Retinal pigment epithelial cell (primary cell): Measurements from ENCODE around the gene EBPL.

Experiments used
- DNase-seq: peaks from one replicate; pipeline ENCODE4 v3.0.0-alpha.2; 2010; ENCODE audit warnings: low read depth
- H3K4me3 ChIP-seq: 2 replicates; pipeline ENCODE4 v1.5.1; 2011; ENCODE audit warnings: mild to moderate bottlenecking, low read length, control low read depth, moderate library complexity
- TF ChIP-seq, protein P1 (sequence below): conservative IDR thresholded peaks from 2 replicates; pipeline ENCODE4 v1.5.1; 2011; ENCODE audit warnings: low read depth, low read length, control low read depth, inconsistent platforms

The EBPL gene

GRCh38 chr13:49654011-49654410, 37.3 kb downstream of the EBPL start:
- no peak for DNase-seq
- TF ChIP-seq, protein P1, sequence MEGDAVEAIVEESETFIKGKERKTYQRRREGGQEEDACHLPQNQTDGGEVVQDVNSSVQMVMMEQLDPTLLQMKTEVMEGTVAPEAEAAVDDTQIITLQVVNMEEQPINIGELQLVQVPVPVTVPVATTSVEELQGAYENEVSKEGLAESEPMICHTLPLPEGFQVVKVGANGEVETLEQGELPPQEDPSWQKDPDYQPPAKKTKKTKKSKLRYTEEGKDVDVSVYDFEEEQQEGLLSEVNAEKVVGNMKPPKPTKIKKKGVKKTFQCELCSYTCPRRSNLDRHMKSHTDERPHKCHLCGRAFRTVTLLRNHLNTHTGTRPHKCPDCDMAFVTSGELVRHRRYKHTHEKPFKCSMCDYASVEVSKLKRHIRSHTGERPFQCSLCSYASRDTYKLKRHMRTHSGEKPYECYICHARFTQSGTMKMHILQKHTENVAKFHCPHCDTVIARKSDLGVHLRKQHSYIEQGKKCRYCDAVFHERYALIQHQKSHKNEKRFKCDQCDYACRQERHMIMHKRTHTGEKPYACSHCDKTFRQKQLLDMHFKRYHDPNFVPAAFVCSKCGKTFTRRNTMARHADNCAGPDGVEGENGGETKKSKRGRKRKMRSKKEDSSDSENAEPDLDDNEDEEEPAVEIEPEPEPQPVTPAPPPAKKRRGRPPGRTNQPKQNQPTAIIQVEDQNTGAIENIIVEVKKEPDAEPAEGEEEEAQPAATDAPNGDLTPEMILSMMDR = no peak
- no peak overlapping the region for H3K4me3 ChIP-seq

GRCh38 chr13:49653478-49653877, 37.8 kb downstream of the EBPL start:
- TF ChIP-seq, protein P1 = no peak
- no peak overlapping the region for H3K4me3 ChIP-seq
- no peak for DNase-seq

DNA sequence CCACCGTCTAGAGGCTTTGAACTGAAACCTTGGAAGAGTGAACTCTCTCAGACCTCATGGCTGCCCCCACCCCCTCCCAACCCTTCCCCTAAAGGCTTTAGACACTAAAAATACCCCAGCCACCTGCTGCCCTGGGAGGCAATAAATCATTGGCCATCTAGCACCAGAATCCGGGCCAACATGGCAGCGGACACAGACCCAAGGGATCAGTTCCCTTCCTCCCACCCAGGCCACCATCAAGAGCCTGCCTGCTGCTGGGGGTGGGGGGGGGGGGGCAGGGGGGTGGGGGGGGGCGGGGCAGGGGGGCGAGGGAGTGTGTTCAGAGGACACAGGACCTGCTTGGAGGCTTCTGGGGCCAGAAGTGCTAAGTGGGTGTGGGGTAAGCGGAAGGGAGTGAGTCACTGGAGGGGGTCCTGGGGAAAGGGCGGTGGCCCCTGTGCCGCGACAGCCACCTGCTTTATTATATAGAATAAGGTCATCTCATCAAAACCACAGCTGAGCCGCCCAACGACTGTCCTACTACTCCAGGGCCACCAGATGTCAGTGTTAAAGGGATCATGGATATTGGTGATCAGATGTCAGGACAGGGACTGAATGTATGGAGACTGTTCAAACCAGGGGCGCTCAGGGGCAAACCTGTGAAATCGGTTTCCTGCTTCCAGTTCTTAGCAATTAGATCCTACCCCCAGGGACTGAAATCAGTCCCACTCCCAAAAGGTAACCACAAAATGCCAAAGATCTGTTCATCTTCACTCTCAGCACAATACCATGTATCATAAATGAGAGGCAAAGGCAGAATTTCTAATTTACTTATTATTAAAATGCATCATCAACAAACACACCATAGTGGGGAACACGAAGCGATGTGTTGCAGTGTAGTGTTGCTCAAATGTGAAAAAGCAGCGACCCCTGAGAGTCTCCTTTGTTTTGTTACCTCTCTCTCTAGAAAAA, 38.7 kb downstream of the EBPL start:
- TF ChIP-seq, protein P1 = peak; percentile 57
- no peak for DNase-seq
- no peak overlapping the region for H3K4me3 ChIP-seq

GRCh38 chr13:49651570-49652354, 39.5 kb downstream of the EBPL start:
- DNase-seq = no peak
- no peak overlapping the region for H3K4me3 ChIP-seq
- TF ChIP-seq, protein P1 = no peak

GRCh38 chr13:49649963-49650312, 41.3 kb downstream of the EBPL start:
- no peak overlapping the region for H3K4me3 ChIP-seq
- DNase-seq = no peak
- TF ChIP-seq, protein P1 = no peak

- DNase-seq = no peak
- TF ChIP-seq, protein P1 = peak; percentile 63
- no peak overlapping the region for H3K4me3 ChIP-seq
Measured at GRCh38 chr13:49649244-49649962, 41.9 kb downstream of the EBPL start.
